OCI-LY1 (cell line): ENCODE measurements around the gene TEAD4.

Experiments
- H2AFZ ChIP-seq: fragments of 200-600 bp; sonication (generic), shearing (Covaris generic); 2 replicates; pipeline ENCODE4 v1.6.0; 2014; ENCODE audit warnings: antibody characterized with exemption, mild to moderate bottlenecking, low read length
- H3F3A ChIP-seq: fragments of 200-600 bp; sonication (generic), shearing (Covaris generic); 2 replicates; pipeline ENCODE4 v1.6.0; 2014; ENCODE audit warnings: mild to moderate bottlenecking, antibody characterized with exemption, low read length, moderate library complexity; ENCODE audit not compliant: insufficient read depth
- H3K27ac ChIP-seq: fragments of 200-600 bp; sonication (generic); 2 replicates; pipeline ENCODE4 v1.5.1; 2014; ENCODE audit warnings: low read length, mixed run types, mild to moderate bottlenecking, low read depth; ENCODE audit not compliant: poor library complexity, severe bottlenecking
- H3K27me3 ChIP-seq: fragments of 200-600 bp; sonication (generic); 2 replicates; pipeline ENCODE4 v1.6.0; 2014; ENCODE audit warnings: antibody characterized with exemption, mild to moderate bottlenecking, low read length, moderate library complexity; ENCODE audit not compliant: insufficient read depth
- H3K36me3 ChIP-seq: fragments of 200-600 bp; sonication (generic); 2 replicates; pipeline ENCODE4 v1.6.1; 2014; ENCODE audit warnings: mild to moderate bottlenecking, antibody characterized with exemption, low read length, moderate library complexity, mixed read lengths; ENCODE audit not compliant: insufficient read depth
- H3K4me1 ChIP-seq: fragments of 200-600 bp; sonication (generic); 2 replicates; pipeline ENCODE4 v1.5.1; 2014; ENCODE audit warnings: mild to moderate bottlenecking, low read length, moderate library complexity; ENCODE audit not compliant: insufficient read depth, severe bottlenecking
- H3K4me2 ChIP-seq: fragments of 200-600 bp; sonication (generic), shearing (Covaris generic); 2 replicates; pipeline ENCODE4 v1.6.1; 2014; ENCODE audit warnings: low read length
- H3K4me3 ChIP-seq: fragments of 200-600 bp; sonication (generic); 2 replicates; pipeline ENCODE4 v1.5.1; 2014; ENCODE audit warnings: low read length, low read depth, mild to moderate bottlenecking, mixed read lengths; ENCODE audit not compliant: poor library complexity, severe bottlenecking
- H3K79me2 ChIP-seq: fragments of 200-600 bp; shearing (Covaris generic); 2 replicates; pipeline ENCODE4 v1.6.1; 2016; ENCODE audit warnings: mixed run types, low read length, mixed read lengths; ENCODE audit not compliant: insufficient read depth
- H3K9ac ChIP-seq: fragments of 200-600 bp; sonication (generic), shearing (Covaris generic); 2 replicates; pipeline ENCODE4 v1.6.1; 2014; ENCODE audit warnings: mild to moderate bottlenecking, low read length, mixed read lengths
- H3K9me2 ChIP-seq: fragments of 200-600 bp; sonication (generic), shearing (Covaris generic); 2 replicates; pipeline ENCODE4 v1.6.1; 2014; ENCODE audit warnings: low read depth, mild to moderate bottlenecking, low read length, mixed read lengths
- H3K9me3 ChIP-seq: fragments of 200-600 bp; shearing (Covaris generic); 2 replicates; pipeline ENCODE4 v1.6.1; 2014; ENCODE audit warnings: low read length, mixed read lengths
- H4K20me1 ChIP-seq: fragments of 200-600 bp; sonication (generic), shearing (Covaris generic); 2 replicates; pipeline ENCODE4 v1.6.0; 2016; ENCODE audit warnings: mild to moderate bottlenecking, low read length; ENCODE audit not compliant: insufficient read depth
- EZH2 ChIP-seq: fragments of 200-600 bp; sonication (generic), shearing (Covaris generic); IDR thresholded peaks from 2 replicates; pipeline ENCODE4 v1.8.0; 2017; ENCODE audit warnings: borderline replicate concordance, mixed run types, mild to moderate bottlenecking, antibody characterized with exemption, low read length, moderate library complexity, mixed read lengths
- TF ChIP-seq, protein P1 (sequence below): fragments of 200-600 bp; sonication (generic), shearing (Covaris generic); IDR thresholded peaks from 2 replicates; pipeline ENCODE4 v1.5.1; 2017; ENCODE audit warnings: mild to moderate bottlenecking, antibody characterized with exemption, low read length, moderate library complexity, mixed read lengths

TEAD4 gene

DNA sequence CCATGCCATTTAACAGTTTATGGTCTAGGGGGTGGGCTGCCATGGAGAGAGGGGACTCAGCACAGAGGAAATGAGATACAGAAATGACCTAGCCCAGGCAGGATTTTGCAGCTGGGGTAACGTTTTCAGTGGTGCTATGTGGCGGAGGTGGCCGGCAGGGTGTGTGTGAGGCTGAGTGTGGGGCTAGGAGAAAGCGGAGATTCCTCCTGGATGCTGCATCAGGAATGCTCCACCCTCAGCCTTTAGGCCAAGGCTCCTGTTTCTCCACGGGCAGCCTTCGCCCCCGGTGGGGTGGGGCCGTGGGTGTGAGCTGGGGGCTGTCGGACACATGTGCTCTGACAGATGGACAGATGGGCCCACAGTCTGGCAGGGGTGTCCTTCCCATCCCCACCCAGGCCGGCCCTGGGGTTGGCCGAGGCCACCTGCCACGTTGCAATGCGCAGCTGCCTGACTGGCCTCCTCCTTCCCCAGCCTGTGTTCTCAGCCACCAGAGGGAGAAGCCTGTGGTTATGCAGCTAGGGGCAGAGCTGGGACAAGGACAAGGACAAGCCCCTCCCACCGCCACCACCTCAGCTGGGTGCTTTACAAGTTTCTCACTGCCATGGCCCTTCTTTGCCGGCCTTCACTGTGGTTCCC is 44.3 kb downstream of the TEAD4 start:
- Histone ChIP-seq H3K4me1 (no peaks in the 10 kb centered on the region), H3K4me2 (no peak overlapping the region), H2AFZ (no peak overlapping the region)

DNA sequence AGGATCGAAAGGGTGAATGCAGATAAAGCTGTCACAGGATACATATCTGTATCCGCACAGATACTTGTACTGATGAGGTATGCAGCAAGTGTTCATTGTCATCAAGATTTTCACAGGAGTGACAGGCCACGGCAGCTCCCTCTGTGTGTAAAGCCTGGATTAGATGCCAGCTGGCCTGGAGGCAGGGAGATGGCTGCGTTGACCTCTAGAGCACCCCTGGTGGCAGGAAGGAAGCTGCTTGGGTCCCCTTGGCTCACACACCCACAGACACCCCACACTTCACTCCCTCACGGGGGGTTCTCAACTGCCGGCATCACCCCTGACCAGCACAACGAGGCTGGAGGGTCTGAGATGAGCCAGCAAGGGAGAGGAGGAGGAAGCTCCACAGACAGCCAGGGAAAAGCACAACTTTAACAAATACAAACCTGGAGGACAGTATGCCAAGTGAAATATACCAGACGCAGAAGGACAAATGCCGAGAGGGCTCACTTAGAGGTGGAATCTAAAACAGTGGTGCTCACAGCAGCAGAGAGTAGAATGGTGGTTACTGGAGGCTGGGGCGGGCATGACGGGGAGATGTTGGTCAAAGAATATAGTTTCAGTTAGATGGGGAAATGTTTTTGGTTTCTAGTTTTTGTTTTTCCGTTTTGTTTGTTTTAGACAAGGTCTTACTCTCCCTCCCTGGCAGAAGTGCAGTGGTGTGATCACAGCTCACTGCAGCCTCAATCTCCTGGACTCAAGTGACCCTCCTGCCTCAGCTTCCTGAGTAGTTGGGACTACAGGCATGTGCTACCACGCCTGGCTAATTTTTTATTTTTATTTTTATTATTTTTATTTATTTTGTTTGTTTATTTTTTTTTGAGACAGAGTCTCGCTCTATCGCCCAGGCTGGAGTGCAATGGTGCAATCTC is 45.7 kb downstream of the TEAD4 start:
- TF ChIP-seq, protein P1, sequence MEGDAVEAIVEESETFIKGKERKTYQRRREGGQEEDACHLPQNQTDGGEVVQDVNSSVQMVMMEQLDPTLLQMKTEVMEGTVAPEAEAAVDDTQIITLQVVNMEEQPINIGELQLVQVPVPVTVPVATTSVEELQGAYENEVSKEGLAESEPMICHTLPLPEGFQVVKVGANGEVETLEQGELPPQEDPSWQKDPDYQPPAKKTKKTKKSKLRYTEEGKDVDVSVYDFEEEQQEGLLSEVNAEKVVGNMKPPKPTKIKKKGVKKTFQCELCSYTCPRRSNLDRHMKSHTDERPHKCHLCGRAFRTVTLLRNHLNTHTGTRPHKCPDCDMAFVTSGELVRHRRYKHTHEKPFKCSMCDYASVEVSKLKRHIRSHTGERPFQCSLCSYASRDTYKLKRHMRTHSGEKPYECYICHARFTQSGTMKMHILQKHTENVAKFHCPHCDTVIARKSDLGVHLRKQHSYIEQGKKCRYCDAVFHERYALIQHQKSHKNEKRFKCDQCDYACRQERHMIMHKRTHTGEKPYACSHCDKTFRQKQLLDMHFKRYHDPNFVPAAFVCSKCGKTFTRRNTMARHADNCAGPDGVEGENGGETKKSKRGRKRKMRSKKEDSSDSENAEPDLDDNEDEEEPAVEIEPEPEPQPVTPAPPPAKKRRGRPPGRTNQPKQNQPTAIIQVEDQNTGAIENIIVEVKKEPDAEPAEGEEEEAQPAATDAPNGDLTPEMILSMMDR = peak; percentile 51
- no peak for TF ChIP-seq EZH2
- no peak overlapping the region for H3K27ac ChIP-seq
- no peaks in the 10 kb centered on the region for H3F3A ChIP-seq
- no peak overlapping the region for H3K9ac ChIP-seq
- no peaks in the 10 kb centered on the region for H3K9me2 ChIP-seq
- H3K36me3 ChIP-seq = peaks cover 8% of the 10 kb centered on the region; the same call in 1 of the 2 replicates
- H3K9me3 ChIP-seq = no peaks in the 10 kb centered on the region
- no peak overlapping the region for H2AFZ ChIP-seq
- no peak overlapping the region for H3K4me3 ChIP-seq
- no peaks in the 10 kb centered on the region for H3K79me2 ChIP-seq
- H3K4me1 ChIP-seq = no peaks in the 10 kb centered on the region
- H3K27me3 ChIP-seq = 0 out of 2 replicates have a peak, but pooled peaks cover 3% of the 10 kb centered on the region
- H4K20me1 ChIP-seq = no peaks in the 10 kb centered on the region
- no peak overlapping the region for H3K4me2 ChIP-seq

More for the DNA sequence above, 44.3 kb downstream of the TEAD4 start:
- no peaks in the 10 kb centered on the region for H3F3A ChIP-seq
- H3K4me3 ChIP-seq = no peak overlapping the region
- H3K27ac ChIP-seq = no peak overlapping the region
- H3K9ac ChIP-seq = no peak overlapping the region
- H3K9me2 ChIP-seq = no peaks in the 10 kb centered on the region
- no peaks in the 10 kb centered on the region for H4K20me1 ChIP-seq
- H3K36me3 ChIP-seq = peaks cover 8% of the 10 kb centered on the region; the same call in 1 of the 2 replicates
- H3K9me3 ChIP-seq = no peaks in the 10 kb centered on the region
- H3K79me2 ChIP-seq = no peaks in the 10 kb centered on the region
- TF ChIP-seq, protein P1 = no peak
- TF ChIP-seq EZH2 = no peak
- H3K27me3 ChIP-seq = no peaks in the 10 kb centered on the region

DNA sequence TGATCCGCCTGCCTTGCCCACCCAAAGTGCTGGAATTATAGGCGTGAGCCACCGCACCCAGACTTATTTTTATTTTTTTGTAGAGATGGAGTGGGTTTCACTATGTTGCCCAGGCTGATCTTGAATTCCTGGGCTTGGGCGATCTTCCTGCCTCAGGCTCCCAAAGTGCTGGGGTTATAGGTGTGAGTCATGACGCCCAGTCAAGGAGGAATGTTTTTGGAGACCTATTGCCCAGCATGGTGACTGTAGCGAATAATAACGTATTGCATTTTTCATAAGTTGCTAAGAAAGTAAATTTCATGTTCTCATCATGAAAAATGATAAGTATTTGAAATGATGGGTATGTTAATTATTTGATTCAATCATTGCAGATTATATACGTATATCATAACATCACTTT is 46.5 kb downstream of the TEAD4 start:
- Histone ChIP-seq H3K9ac (no peak overlapping the region), H3K4me2 (no peak overlapping the region), H3K27ac (no peak overlapping the region), H3K36me3 (peaks cover 6% of the 10 kb centered on the region; the same call in 1 of the 2 replicates), H3F3A (no peaks in the 10 kb centered on the region), H3K4me1 (no peaks in the 10 kb centered on the region), H3K9me2 (no peaks in the 10 kb centered on the region), H4K20me1 (no peaks in the 10 kb centered on the region), H3K9me3 (no peaks in the 10 kb centered on the region), H3K4me3 (no peak overlapping the region), H2AFZ (no peak overlapping the region), H3K79me2 (no peaks in the 10 kb centered on the region), H3K27me3 (0 out of 2 replicates have a peak, but pooled peaks cover 5% of the 10 kb centered on the region)
- TF ChIP-seq, protein P1 = no peak
- TF ChIP-seq EZH2 = no peak
